ENCODE results near the gene MCC.

Gene MCC

DNA sequence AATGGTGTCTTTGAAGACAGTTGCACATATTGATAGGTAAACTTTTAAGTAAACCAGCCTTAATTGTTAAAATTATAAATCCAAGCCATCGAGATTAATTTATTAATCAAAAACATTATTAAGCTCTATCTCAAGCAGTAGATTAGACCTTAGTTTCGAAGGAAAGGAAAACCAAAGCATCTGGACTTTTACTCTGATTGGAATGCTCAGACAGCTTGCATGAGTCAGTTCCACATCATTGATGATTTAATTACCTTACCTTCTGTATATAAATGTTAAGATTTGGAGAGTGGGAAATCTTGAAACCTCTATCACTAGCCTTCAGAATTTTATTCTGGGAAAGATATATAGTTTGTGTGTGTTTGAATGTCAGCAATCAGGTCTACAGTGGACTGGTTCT, 487.8 kb downstream of the MCC start:
- H4K5ac ChIP-seq (ENCODE audit: low read length), result no peak overlapping the region
- WGBS (ENCODE audit: extremely low coverage, insufficient coverage, low lambda C conversion rate), result no CpG with 5 or more reads among the region's 2 CpGs
- peaks cover 2% of the 10 kb centered on the region for H3K79me1 ChIP-seq (ENCODE audit: low read length)
- H3K36me3 ChIP-seq (ENCODE audit: control insufficient read depth, insufficient read depth, low read length), result peaks cover 2% of the 10 kb centered on the region
- no peak overlapping the region for H3K18ac ChIP-seq (ENCODE audit: low read length)
- H2BK5ac ChIP-seq (ENCODE audit: low read length), result no peak overlapping the region
- H2BK15ac ChIP-seq (replicated peaks; ENCODE audit: low read depth), result no peak overlapping the region
- no peak overlapping the region for H3K4me3 ChIP-seq (ENCODE audit: low read length)
- H3K9ac ChIP-seq (ENCODE audit: low read length), result no peak overlapping the region
- no peak overlapping the region for H3K4ac ChIP-seq (ENCODE audit: low read depth, low read length)
- no peak overlapping the region for H4K8ac ChIP-seq (ENCODE audit: low read depth, low read length)
- no peaks in the 10 kb centered on the region for H3K27me3 ChIP-seq (ENCODE audit: insufficient read depth, low read length, poor library complexity)
- H3K4me1 ChIP-seq (ENCODE audit: control insufficient read depth, low read depth, low read length), result no peaks in the 10 kb centered on the region
- no peak overlapping the region for H2BK120ac ChIP-seq (ENCODE audit: low read depth, low read length)
- no peak overlapping the region for H3K56ac ChIP-seq (ENCODE audit: low read length)
- no peak for DNase-seq
- H3K79me2 ChIP-seq (ENCODE audit: control insufficient read depth, insufficient read depth, low read length), result peaks cover 4% of the 10 kb centered on the region
- H3K23ac ChIP-seq (ENCODE audit: low read length), result no peak overlapping the region
- H2AK5ac ChIP-seq (ENCODE audit: low read length), result no peak overlapping the region
- no peak overlapping the region for H3K4me2 ChIP-seq (ENCODE audit: low read length)
- H3K27ac ChIP-seq (ENCODE audit: low read depth, low read length), result no peak overlapping the region

DNA sequence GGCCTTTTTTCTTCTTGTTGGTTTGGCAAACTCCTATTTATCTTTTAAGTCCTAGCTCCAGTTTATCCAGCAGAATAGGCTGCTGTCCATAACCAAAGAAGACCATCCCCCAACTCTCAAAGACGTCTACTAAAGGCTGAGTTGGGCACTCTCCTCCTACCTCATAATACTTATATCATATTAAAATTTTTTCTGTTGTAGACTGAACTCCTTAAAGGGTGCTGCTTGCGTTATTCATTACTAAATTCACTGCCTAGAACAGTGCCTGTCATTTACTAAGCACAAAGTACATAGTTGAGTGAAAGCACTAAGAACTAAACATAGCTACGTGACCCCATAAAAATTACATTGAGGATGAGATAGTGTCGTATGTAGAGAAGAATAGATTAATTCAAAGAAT, 490.0 kb downstream of the MCC start:
- H2BK15ac ChIP-seq (replicated peaks; ENCODE audit: low read depth), result no peak overlapping the region
- no peak overlapping the region for H3K4me3 ChIP-seq (ENCODE audit: low read length)
- H3K27ac ChIP-seq (ENCODE audit: low read depth, low read length), result no peak overlapping the region
- WGBS (ENCODE audit: extremely low coverage, insufficient coverage, low lambda C conversion rate), result 100% methylated on average over 1 of the region's 4 CpGs
- peaks cover 4% of the 10 kb centered on the region for H3K79me2 ChIP-seq (ENCODE audit: control insufficient read depth, insufficient read depth, low read length)
- H3K36me3 ChIP-seq (ENCODE audit: control insufficient read depth, insufficient read depth, low read length), result peaks cover 2% of the 10 kb centered on the region
- H2AK5ac ChIP-seq (ENCODE audit: low read length), result no peak overlapping the region
- no peak overlapping the region for H3K23ac ChIP-seq (ENCODE audit: low read length)
- no peaks in the 10 kb centered on the region for H3K4me1 ChIP-seq (ENCODE audit: control insufficient read depth, low read depth, low read length)
- H4K8ac ChIP-seq (ENCODE audit: low read depth, low read length), result no peak overlapping the region
- H3K79me1 ChIP-seq (ENCODE audit: low read length), result peaks cover 2% of the 10 kb centered on the region
- no peak overlapping the region for H3K4ac ChIP-seq (ENCODE audit: low read depth, low read length)
- no peak overlapping the region for H2BK5ac ChIP-seq (ENCODE audit: low read length)
- no peak overlapping the region for H2BK120ac ChIP-seq (ENCODE audit: low read depth, low read length)
- no peak overlapping the region for H3K9ac ChIP-seq (ENCODE audit: low read length)
- H3K27me3 ChIP-seq (ENCODE audit: insufficient read depth, low read length, poor library complexity), result no peaks in the 10 kb centered on the region
- no peak overlapping the region for H3K18ac ChIP-seq (ENCODE audit: low read length)
- H4K5ac ChIP-seq (ENCODE audit: low read length), result no peak overlapping the region
- no peak overlapping the region for H3K56ac ChIP-seq (ENCODE audit: low read length)
- no peak overlapping the region for H3K4me2 ChIP-seq (ENCODE audit: low read length)
- no peak for DNase-seq

DNA sequence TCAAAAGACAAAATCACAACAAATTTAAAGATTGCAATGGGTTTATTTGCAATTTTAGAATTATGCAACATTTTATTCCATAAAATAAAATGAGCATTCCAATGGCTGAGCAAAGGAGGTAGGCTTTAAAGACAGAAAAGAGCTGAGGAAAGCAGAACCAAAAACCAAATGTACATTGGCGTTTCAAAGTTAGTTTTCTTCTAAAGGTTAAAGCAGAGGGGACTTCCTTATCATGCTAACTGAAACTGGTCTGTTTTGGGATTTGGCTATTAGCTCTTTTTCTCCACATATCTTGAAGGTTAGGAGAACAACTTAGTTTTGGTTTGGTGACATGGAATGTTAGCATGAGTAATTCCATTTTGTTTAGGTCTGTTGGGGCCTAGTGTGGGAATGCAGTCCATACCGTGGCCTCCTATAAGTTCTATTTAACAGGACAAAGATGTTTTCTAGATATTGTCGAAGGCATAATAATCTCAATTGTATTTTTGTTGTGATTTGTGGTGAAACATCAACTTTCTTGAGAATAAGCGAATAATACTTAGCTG, 491.4 kb downstream of the MCC start:
- DNase-seq, result no peak
- H3K36me3 ChIP-seq (ENCODE audit: control insufficient read depth, insufficient read depth, low read length), result no peaks in the 10 kb centered on the region
- H2BK15ac ChIP-seq (replicated peaks; ENCODE audit: low read depth), result no peak overlapping the region
- no peak overlapping the region for H3K18ac ChIP-seq (ENCODE audit: low read length)
- no peak overlapping the region for H3K27ac ChIP-seq (ENCODE audit: low read depth, low read length)
- no peak overlapping the region for H2BK5ac ChIP-seq (ENCODE audit: low read length)
- no CpG with 5 or more reads among the region's 4 CpGs for WGBS (ENCODE audit: extremely low coverage, insufficient coverage, low lambda C conversion rate)
- no peaks in the 10 kb centered on the region for H3K4me1 ChIP-seq (ENCODE audit: control insufficient read depth, low read depth, low read length)
- H3K4me3 ChIP-seq (ENCODE audit: low read length), result no peak overlapping the region
- no peak overlapping the region for H2AK5ac ChIP-seq (ENCODE audit: low read length)
- peaks cover 4% of the 10 kb centered on the region for H3K79me2 ChIP-seq (ENCODE audit: control insufficient read depth, insufficient read depth, low read length)
- no peak overlapping the region for H3K56ac ChIP-seq (ENCODE audit: low read length)
- no peak overlapping the region for H4K5ac ChIP-seq (ENCODE audit: low read length)
- no peak overlapping the region for H3K23ac ChIP-seq (ENCODE audit: low read length)
- no peaks in the 10 kb centered on the region for H3K27me3 ChIP-seq (ENCODE audit: insufficient read depth, low read length, poor library complexity)
- no peak overlapping the region for H3K4ac ChIP-seq (ENCODE audit: low read depth, low read length)
- no peak overlapping the region for H2BK120ac ChIP-seq (ENCODE audit: low read depth, low read length)
- H4K8ac ChIP-seq (ENCODE audit: low read depth, low read length), result no peak overlapping the region
- H3K79me1 ChIP-seq (ENCODE audit: low read length), result peaks cover 2% of the 10 kb centered on the region
- no peak overlapping the region for H3K9ac ChIP-seq (ENCODE audit: low read length)
- no peak overlapping the region for H3K4me2 ChIP-seq (ENCODE audit: low read length)

DNA sequence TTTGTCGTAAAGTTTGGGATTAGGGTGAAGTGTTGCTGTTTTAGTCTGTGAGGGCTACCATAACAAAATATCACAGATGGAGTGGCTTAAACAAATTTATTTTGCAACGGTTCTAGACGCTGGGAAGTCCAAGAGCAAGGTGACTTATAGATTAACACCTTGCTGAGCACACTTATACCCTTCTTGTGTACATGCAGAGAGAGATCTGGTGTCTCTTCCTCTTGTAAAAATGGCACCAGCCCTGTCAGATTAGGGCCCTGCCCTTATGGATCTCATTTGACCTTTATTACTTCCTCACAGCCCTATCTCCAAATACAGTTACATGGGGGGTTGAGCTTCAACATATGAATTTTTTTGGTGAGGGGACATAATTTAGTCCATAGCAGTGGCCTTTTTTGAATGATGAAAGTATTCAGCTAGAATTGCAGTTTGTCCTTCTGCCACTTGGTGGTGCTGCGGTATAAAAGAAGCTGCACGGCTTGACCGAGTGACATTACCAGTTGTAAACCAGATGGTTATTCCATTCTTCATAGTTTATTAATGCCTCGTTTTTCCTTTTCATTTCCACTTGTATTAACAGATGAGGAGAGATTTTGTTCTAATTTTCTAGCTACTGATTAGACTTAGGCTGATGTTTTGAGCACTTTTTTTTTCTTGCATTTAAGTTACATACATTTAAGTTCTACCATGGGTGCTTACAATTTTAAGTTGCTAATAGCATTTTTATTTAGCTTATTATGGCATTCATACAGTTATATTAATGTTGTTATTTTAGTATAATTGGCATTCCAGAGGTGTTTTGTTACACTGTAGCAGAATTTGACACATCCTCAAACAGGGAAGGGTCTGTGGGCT, 492.3 kb downstream of the MCC start:
- WGBS (ENCODE audit: extremely low coverage, insufficient coverage, low lambda C conversion rate), result 100% methylated on average over 1 of the region's 7 CpGs
- no peak overlapping the region for H3K4ac ChIP-seq (ENCODE audit: low read depth, low read length)
- no peak overlapping the region for H4K8ac ChIP-seq (ENCODE audit: low read depth, low read length)
- no peak overlapping the region for H4K5ac ChIP-seq (ENCODE audit: low read length)
- no peak overlapping the region for H3K4me3 ChIP-seq (ENCODE audit: low read length)
- no peak overlapping the region for H3K18ac ChIP-seq (ENCODE audit: low read length)
- H3K56ac ChIP-seq (ENCODE audit: low read length), result no peak overlapping the region
- no peak overlapping the region for H2BK15ac ChIP-seq (replicated peaks; ENCODE audit: low read depth)
- peaks cover 4% of the 10 kb centered on the region for H3K79me2 ChIP-seq (ENCODE audit: control insufficient read depth, insufficient read depth, low read length)
- no peak overlapping the region for H3K27ac ChIP-seq (ENCODE audit: low read depth, low read length)
- peaks cover 2% of the 10 kb centered on the region for H3K79me1 ChIP-seq (ENCODE audit: low read length)
- no peak overlapping the region for H3K4me2 ChIP-seq (ENCODE audit: low read length)
- no peak overlapping the region for H2AK5ac ChIP-seq (ENCODE audit: low read length)
- H2BK5ac ChIP-seq (ENCODE audit: low read length), result no peak overlapping the region
- no peaks in the 10 kb centered on the region for H3K4me1 ChIP-seq (ENCODE audit: control insufficient read depth, low read depth, low read length)
- peak; percentile 63 for DNase-seq
- no peak overlapping the region for H3K9ac ChIP-seq (ENCODE audit: low read length)
- no peak overlapping the region for H3K23ac ChIP-seq (ENCODE audit: low read length)
- H3K36me3 ChIP-seq (ENCODE audit: control insufficient read depth, insufficient read depth, low read length), result no peaks in the 10 kb centered on the region
- no peaks in the 10 kb centered on the region for H3K27me3 ChIP-seq (ENCODE audit: insufficient read depth, low read length, poor library complexity)
- H2BK120ac ChIP-seq (ENCODE audit: low read depth, low read length), result no peak overlapping the region

DNA sequence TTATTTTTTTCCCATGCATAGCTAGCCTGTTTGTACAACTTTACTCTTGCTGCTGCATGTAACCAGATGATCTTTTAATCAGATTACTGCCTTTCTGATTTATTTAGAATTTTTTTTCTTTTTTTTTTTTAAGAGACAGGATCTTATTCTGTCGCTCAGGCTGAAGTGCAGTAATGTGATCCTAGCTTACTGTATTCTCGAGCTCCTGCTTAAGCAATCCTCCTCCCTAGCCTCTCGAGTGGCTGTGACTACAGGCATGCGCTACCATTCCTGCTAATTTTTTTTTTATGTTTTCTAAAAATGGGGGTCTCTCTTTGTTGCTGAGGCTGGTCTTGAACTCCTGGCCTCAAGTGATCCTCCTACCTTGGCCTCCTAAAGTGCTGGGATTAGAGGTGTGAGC, 502.0 kb downstream of the MCC start:
- H3K79me2 ChIP-seq (ENCODE audit: control insufficient read depth, insufficient read depth, low read length), result peaks cover 63% of the 10 kb centered on the region
- no peak overlapping the region for H3K27ac ChIP-seq (ENCODE audit: low read depth, low read length)
- H3K4me1 ChIP-seq (ENCODE audit: control insufficient read depth, low read depth, low read length), result peaks cover 9% of the 10 kb centered on the region
- no peak for DNase-seq
- no peak overlapping the region for H3K4ac ChIP-seq (ENCODE audit: low read depth, low read length)
- no peak overlapping the region for H2BK15ac ChIP-seq (replicated peaks; ENCODE audit: low read depth)
- no peak overlapping the region for H2BK120ac ChIP-seq (ENCODE audit: low read depth, low read length)
- H3K18ac ChIP-seq (ENCODE audit: low read length), result no peak overlapping the region
- WGBS (ENCODE audit: extremely low coverage, insufficient coverage, low lambda C conversion rate), result no CpG with 5 or more reads among the region's 4 CpGs
- no peak overlapping the region for H2BK5ac ChIP-seq (ENCODE audit: low read length)
- H3K36me3 ChIP-seq (ENCODE audit: control insufficient read depth, insufficient read depth, low read length), result no peaks in the 10 kb centered on the region
- H3K4me3 ChIP-seq (ENCODE audit: low read length), result no peak overlapping the region
- no peak overlapping the region for H4K5ac ChIP-seq (ENCODE audit: low read length)
- H3K79me1 ChIP-seq (ENCODE audit: low read length), result peaks cover 14% of the 10 kb centered on the region
- no peak overlapping the region for H2AK5ac ChIP-seq (ENCODE audit: low read length)
- no peak overlapping the region for H3K56ac ChIP-seq (ENCODE audit: low read length)
- H3K23ac ChIP-seq (ENCODE audit: low read length), result no peak overlapping the region
- H3K27me3 ChIP-seq (ENCODE audit: insufficient read depth, low read length, poor library complexity), result no peaks in the 10 kb centered on the region
- H3K4me2 ChIP-seq (ENCODE audit: low read length), result no peak overlapping the region
- no peak overlapping the region for H4K8ac ChIP-seq (ENCODE audit: low read depth, low read length)
- H3K9ac ChIP-seq (ENCODE audit: low read length), result no peak overlapping the region

Measured in mesendoderm (in vitro differentiated cells).